Measurements from ENCODE around the gene TALDO1.

- no peak for TF ChIP-seq POLR2A (IDR thresholded peaks at IDR 0.05)
- TF ChIP-seq, protein P1, sequence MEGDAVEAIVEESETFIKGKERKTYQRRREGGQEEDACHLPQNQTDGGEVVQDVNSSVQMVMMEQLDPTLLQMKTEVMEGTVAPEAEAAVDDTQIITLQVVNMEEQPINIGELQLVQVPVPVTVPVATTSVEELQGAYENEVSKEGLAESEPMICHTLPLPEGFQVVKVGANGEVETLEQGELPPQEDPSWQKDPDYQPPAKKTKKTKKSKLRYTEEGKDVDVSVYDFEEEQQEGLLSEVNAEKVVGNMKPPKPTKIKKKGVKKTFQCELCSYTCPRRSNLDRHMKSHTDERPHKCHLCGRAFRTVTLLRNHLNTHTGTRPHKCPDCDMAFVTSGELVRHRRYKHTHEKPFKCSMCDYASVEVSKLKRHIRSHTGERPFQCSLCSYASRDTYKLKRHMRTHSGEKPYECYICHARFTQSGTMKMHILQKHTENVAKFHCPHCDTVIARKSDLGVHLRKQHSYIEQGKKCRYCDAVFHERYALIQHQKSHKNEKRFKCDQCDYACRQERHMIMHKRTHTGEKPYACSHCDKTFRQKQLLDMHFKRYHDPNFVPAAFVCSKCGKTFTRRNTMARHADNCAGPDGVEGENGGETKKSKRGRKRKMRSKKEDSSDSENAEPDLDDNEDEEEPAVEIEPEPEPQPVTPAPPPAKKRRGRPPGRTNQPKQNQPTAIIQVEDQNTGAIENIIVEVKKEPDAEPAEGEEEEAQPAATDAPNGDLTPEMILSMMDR (IDR thresholded peaks at IDR 0.05) = no peak
Observed at GRCh38 chr11:782264-783174, 35.3 kb downstream of the TALDO1 start.
